ENCODE measurements around the gene PWP2. TPM values are rescaled to one million over a fixed set of nuclear protein-coding genes. Genes with fewer than 3 reads are reported as not detected.
"Not testable (repeated sequence)": the region's sequence is repeated elsewhere in the genome, so short reads cannot be mapped to it uniquely, and the experiment has no call there.

PWP2 gene
- total and polyA plus RNA-seq, 4 experiments from 2014 or later, result 0.35 to 28.2 (median 20.6) TPM

- H3K9me3 Mint-ChIP-seq; H3K27me3 ChIP-seq (ENCODE audit: insufficient read depth, low read length); H3K36me3 ChIP-seq (ENCODE audit: insufficient read depth, low read length); H3K9me3 ChIP-seq (ENCODE audit: control insufficient read depth in 1 of 2, low read length in 2 of 2); H3K4me1 ChIP-seq (ENCODE audit: insufficient read depth, low read length); POLR2A ChIA-PET (ENCODE audit: partially characterized antibody); H3K4me1 Mint-ChIP-seq; H3K36me3 Mint-ChIP-seq; CTCF ChIA-PET (ENCODE audit: partially characterized antibody); H3K27ac Mint-ChIP-seq; H3K4me3 ChIP-seq (ENCODE audit: low read length in 2 of 2); H3K27ac ChIP-seq (ENCODE audit: low read depth, low read length); intact Hi-C loops (cut with micrococcal nuclease); DNase-seq; H3K27me3 Mint-ChIP-seq; H3K4me3 Mint-ChIP-seq: not testable (repeated sequence)
Measured at GRCh38 chr21:44163167-44163653, 56.0 kb downstream of the PWP2 start.

- H3K36me3 Mint-ChIP-seq; intact Hi-C loops (cut with micrococcal nuclease); CTCF ChIA-PET (ENCODE audit: partially characterized antibody); POLR2A ChIA-PET (ENCODE audit: partially characterized antibody); H3K27ac ChIP-seq (ENCODE audit: low read depth, low read length); H3K27me3 ChIP-seq (ENCODE audit: insufficient read depth, low read length); H3K4me3 Mint-ChIP-seq; H3K4me1 ChIP-seq (ENCODE audit: insufficient read depth, low read length); H3K4me3 ChIP-seq (ENCODE audit: low read length in 2 of 2); H3K9me3 Mint-ChIP-seq; H3K27me3 Mint-ChIP-seq; H3K36me3 ChIP-seq (ENCODE audit: insufficient read depth, low read length); H3K27ac Mint-ChIP-seq; H3K9me3 ChIP-seq (ENCODE audit: control insufficient read depth in 1 of 2, low read length in 2 of 2); DNase-seq; H3K4me1 Mint-ChIP-seq: not testable (repeated sequence)
Measured at GRCh38 chr21:44165933-44166332, 58.7 kb downstream of the PWP2 start.

GRCh38 chr21:44167527-44167926 is 60.3 kb downstream of the PWP2 start:
- POLR2A ChIA-PET (ENCODE audit: partially characterized antibody); H3K27me3 ChIP-seq (ENCODE audit: insufficient read depth, low read length); DNase-seq; H3K9me3 ChIP-seq (ENCODE audit: control insufficient read depth in 1 of 2, low read length in 2 of 2); intact Hi-C loops (cut with micrococcal nuclease); H3K4me3 Mint-ChIP-seq; H3K27ac ChIP-seq (ENCODE audit: low read depth, low read length); H3K9me3 Mint-ChIP-seq; H3K27ac Mint-ChIP-seq; H3K4me1 ChIP-seq (ENCODE audit: insufficient read depth, low read length); H3K36me3 ChIP-seq (ENCODE audit: insufficient read depth, low read length); H3K27me3 Mint-ChIP-seq; H3K36me3 Mint-ChIP-seq; H3K4me3 ChIP-seq (ENCODE audit: low read length in 2 of 2); H3K4me1 Mint-ChIP-seq; CTCF ChIA-PET (ENCODE audit: partially characterized antibody): not testable (repeated sequence)

GRCh38 chr21:44170326-44170725 is 63.1 kb downstream of the PWP2 start:
- H3K4me3 ChIP-seq (ENCODE audit: low read length in 2 of 2); H3K27ac Mint-ChIP-seq; H3K4me1 Mint-ChIP-seq; H3K4me1 ChIP-seq (ENCODE audit: insufficient read depth, low read length); intact Hi-C loops (cut with micrococcal nuclease); DNase-seq; H3K27me3 Mint-ChIP-seq; H3K4me3 Mint-ChIP-seq; H3K9me3 ChIP-seq (ENCODE audit: control insufficient read depth in 1 of 2, low read length in 2 of 2); H3K36me3 Mint-ChIP-seq; H3K9me3 Mint-ChIP-seq; H3K27ac ChIP-seq (ENCODE audit: low read depth, low read length); CTCF ChIA-PET (ENCODE audit: partially characterized antibody); POLR2A ChIA-PET (ENCODE audit: partially characterized antibody); H3K36me3 ChIP-seq (ENCODE audit: insufficient read depth, low read length); H3K27me3 ChIP-seq (ENCODE audit: insufficient read depth, low read length): not testable (repeated sequence)

- H3K4me3 Mint-ChIP-seq; H3K27ac Mint-ChIP-seq; H3K27ac ChIP-seq (ENCODE audit: low read depth, low read length); H3K36me3 ChIP-seq (ENCODE audit: insufficient read depth, low read length); H3K27me3 ChIP-seq (ENCODE audit: insufficient read depth, low read length); CTCF ChIA-PET (ENCODE audit: partially characterized antibody); H3K9me3 Mint-ChIP-seq; H3K4me3 ChIP-seq (ENCODE audit: low read length in 2 of 2); H3K4me1 Mint-ChIP-seq; POLR2A ChIA-PET (ENCODE audit: partially characterized antibody); DNase-seq; H3K4me1 ChIP-seq (ENCODE audit: insufficient read depth, low read length); H3K27me3 Mint-ChIP-seq; H3K9me3 ChIP-seq (ENCODE audit: control insufficient read depth in 1 of 2, low read length in 2 of 2); intact Hi-C loops (cut with micrococcal nuclease); H3K36me3 Mint-ChIP-seq: not testable (repeated sequence)
Measured at GRCh38 chr21:44170863-44171262, 63.7 kb downstream of the PWP2 start.

- H3K27me3 ChIP-seq (ENCODE audit: insufficient read depth, low read length); POLR2A ChIA-PET (ENCODE audit: partially characterized antibody); H3K9me3 ChIP-seq (ENCODE audit: control insufficient read depth in 1 of 2, low read length in 2 of 2); H3K4me1 ChIP-seq (ENCODE audit: insufficient read depth, low read length); intact Hi-C loops (cut with micrococcal nuclease); H3K4me3 Mint-ChIP-seq; H3K27ac Mint-ChIP-seq; H3K36me3 ChIP-seq (ENCODE audit: insufficient read depth, low read length); H3K27ac ChIP-seq (ENCODE audit: low read depth, low read length); H3K9me3 Mint-ChIP-seq; DNase-seq; H3K27me3 Mint-ChIP-seq; H3K36me3 Mint-ChIP-seq; CTCF ChIA-PET (ENCODE audit: partially characterized antibody); H3K4me1 Mint-ChIP-seq; H3K4me3 ChIP-seq (ENCODE audit: low read length in 2 of 2): not testable (repeated sequence)
Measured at GRCh38 chr21:44171962-44172572, 64.9 kb downstream of the PWP2 start.

GRCh38 chr21:44172741-44173140 is 65.5 kb downstream of the PWP2 start:
- CTCF ChIA-PET (ENCODE audit: partially characterized antibody); DNase-seq; H3K9me3 Mint-ChIP-seq; POLR2A ChIA-PET (ENCODE audit: partially characterized antibody); H3K27me3 Mint-ChIP-seq; H3K4me1 ChIP-seq (ENCODE audit: insufficient read depth, low read length); H3K4me3 Mint-ChIP-seq; intact Hi-C loops (cut with micrococcal nuclease); H3K36me3 ChIP-seq (ENCODE audit: insufficient read depth, low read length); H3K36me3 Mint-ChIP-seq; H3K27ac ChIP-seq (ENCODE audit: low read depth, low read length); H3K9me3 ChIP-seq (ENCODE audit: control insufficient read depth in 1 of 2, low read length in 2 of 2); H3K4me3 ChIP-seq (ENCODE audit: low read length in 2 of 2); H3K27me3 ChIP-seq (ENCODE audit: insufficient read depth, low read length); H3K4me1 Mint-ChIP-seq; H3K27ac Mint-ChIP-seq: not testable (repeated sequence)

GRCh38 chr21:44175189-44175588 is 68.0 kb downstream of the PWP2 start:
- DNase-seq; H3K36me3 ChIP-seq (ENCODE audit: insufficient read depth, low read length); H3K27ac ChIP-seq (ENCODE audit: low read depth, low read length); H3K4me1 Mint-ChIP-seq; H3K4me3 ChIP-seq (ENCODE audit: low read length in 2 of 2); H3K36me3 Mint-ChIP-seq; H3K27me3 ChIP-seq (ENCODE audit: insufficient read depth, low read length); POLR2A ChIA-PET (ENCODE audit: partially characterized antibody); H3K4me3 Mint-ChIP-seq; H3K27ac Mint-ChIP-seq; H3K4me1 ChIP-seq (ENCODE audit: insufficient read depth, low read length); H3K27me3 Mint-ChIP-seq; H3K9me3 ChIP-seq (ENCODE audit: control insufficient read depth in 1 of 2, low read length in 2 of 2); intact Hi-C loops (cut with micrococcal nuclease); CTCF ChIA-PET (ENCODE audit: partially characterized antibody); H3K9me3 Mint-ChIP-seq: not testable (repeated sequence)
